GM12878 (cell line): Measurements from ENCODE around the gene SPATA9. TPM values are rescaled to one million over a fixed set of nuclear protein-coding genes. Genes with fewer than 3 reads are reported as not detected.

ENCODE experiments used
- ATAC-seq: fragments of 200-7000 bp; cut with Tn5 transposase; 3 replicates; pipeline ENCODE4 v1.9.1; 2020; ENCODE audit warnings: mild to moderate bottlenecking, moderate library complexity
- BruUV-seq: library from RNA; stranded (reverse); fragments of 400-500 nt; replicated peaks from 2 replicates; lab custom pipeline; 2021; lab: Mats Ljungman, UMichigan
- CTCF ChIA-PET: fragments of 300-600 bp; sonication (Branson Sonifier 250); formaldehyde crosslinking; extraction: SDS; loops from one replicate; lab custom pipeline; 2021; ENCODE audit warnings: inconsistent platforms; lab: Yijun Ruan, JAX
- POLR2A ChIA-PET: fragments of 350-600 bp; formaldehyde crosslinking; extraction: SDS; loops from one replicate; lab custom pipeline; 2021; ENCODE audit warnings: inconsistent platforms; lab: Charles Lee
- RAD21 ChIA-PET: fragments of 300-600 bp; sonication (Branson Sonifier 250); formaldehyde crosslinking; loops from one replicate; lab custom pipeline; 2023; ENCODE audit warnings: antibody characterized with exemption; ENCODE audit not compliant: unreplicated experiment; lab: Charles Lee
- SMC1A ChIA-PET: fragments of 300-600 bp; sonication (Branson Sonifier 250); formaldehyde crosslinking; loops from one replicate; lab custom pipeline; 2023; ENCODE audit not compliant: unreplicated experiment, uncharacterized antibody; lab: Charles Lee
- DNase-seq: peaks from one replicate; pipeline ENCODE4 v3.0.0-alpha.2; 2011; ENCODE audit warnings: low read depth, low spot score
- FAIRE-seq: peaks from 3 replicates; lab custom pipeline; 2011; peaks lifted over from hg19 to GRCh38; lab: Jason Lieb, UNC
- H2AFZ ChIP-seq: 2 replicates; pipeline ENCODE4 v1.6.0; 2011; ENCODE audit warnings: low read depth, low read length, control low read depth; ENCODE audit not compliant: control insufficient read depth
- H3K27ac ChIP-seq: 2 replicates; pipeline ENCODE4 v1.5.1; 2011; ENCODE audit warnings: control low read depth; ENCODE audit not compliant: control insufficient read depth, insufficient read depth
- H3K27me3 ChIP-seq, 2 experiments: replicated peaks in 1 of 2; 2 replicates each; pipeline versions ENCODE4 v1.6.0 to v1.6.1; 2011; ENCODE audit warnings: low read length in 1 of 2; ENCODE audit not compliant: control insufficient read depth in 2 of 2, insufficient read depth in 2 of 2
- H3K36me3 ChIP-seq, 2 experiments: 2 replicates each; pipeline ENCODE4 v1.5.1; 2011; ENCODE audit warnings: low read length in 1 of 2; ENCODE audit not compliant: control insufficient read depth in 2 of 2, insufficient read depth in 2 of 2
- H3K4me1 ChIP-seq: 2 replicates; pipeline ENCODE4 v1.6.1; 2011; ENCODE audit warnings: mild to moderate bottlenecking, low read length, moderate library complexity, mixed read lengths; ENCODE audit not compliant: control insufficient read depth, insufficient read depth
- H3K4me2 ChIP-seq: 2 replicates; pipeline ENCODE4 v1.6.0; 2011; ENCODE audit warnings: control low read depth; ENCODE audit not compliant: control insufficient read depth, insufficient read depth
- H3K4me3 ChIP-seq: fragments of 200-600 bp; sonication (generic); 2 replicates; pipeline ENCODE4 v1.5.1; 2016
- H3K79me2 ChIP-seq: 2 replicates; pipeline ENCODE4 v1.6.0; 2011; ENCODE audit warnings: low read length; ENCODE audit not compliant: control insufficient read depth, insufficient read depth
- H3K9ac ChIP-seq: 2 replicates; pipeline ENCODE4 v1.8.0; 2011; ENCODE audit warnings: low read length, control low read depth, mixed read lengths; ENCODE audit not compliant: control insufficient read depth, insufficient read depth
- H3K9me3 ChIP-seq: replicated peaks from 3 replicates; pipeline ENCODE4 v1.5.1; 2011; ENCODE audit warnings: mild to moderate bottlenecking, low read length; ENCODE audit not compliant: control insufficient read depth, insufficient read depth
- H4K20me1 ChIP-seq: 2 replicates; pipeline ENCODE4 v1.6.0; 2011; ENCODE audit not compliant: control insufficient read depth, insufficient read depth
- BACH1 ChIP-seq: fragments of 450-650 bp; IDR thresholded peaks from 2 replicates; pipeline ENCODE4 v1.6.1; 2017; ENCODE audit warnings: mild to moderate bottlenecking, borderline replicate concordance
- BCLAF1 ChIP-seq: fragments of 450-650 bp; IDR thresholded peaks from 2 replicates; pipeline ENCODE4 v1.6.1; 2017; ENCODE audit warnings: antibody characterized with exemption, mild to moderate bottlenecking, moderate library complexity
- CTCF ChIP-seq, 3 experiments: IDR thresholded peaks in 2 of 3; conservative IDR thresholded peaks in 1 of 3; 2 replicates each; pipeline ENCODE4 v1.5.1; 2011; ENCODE audit warnings: low read depth in 3 of 3, low read length in 3 of 3, mild to moderate bottlenecking in 3 of 3, control low read depth in 2 of 3, moderate library complexity in 2 of 3, inconsistent platforms in 1 of 3, mixed read lengths in 1 of 3; ENCODE audit not compliant: control insufficient read depth in 2 of 3, insufficient read depth in 1 of 3; ENCODE audit errors: extremely low read depth in 1 of 3
- DPF2 ChIP-seq: fragments of 450-650 bp; IDR thresholded peaks from 2 replicates; pipeline ENCODE4 v1.6.1; 2017; ENCODE audit warnings: mild to moderate bottlenecking
- EED ChIP-seq: sonication (generic); IDR thresholded peaks from 2 replicates; pipeline ENCODE4 v1.6.1; 2016; ENCODE audit warnings: antibody characterized with exemption, low read depth
- EGR1 ChIP-seq, 2 experiments: IDR thresholded peaks; 1 replicate in 1 of 2; 2 replicates in 1 of 2; pipeline ENCODE4 v1.6.1; 2011 to 2012; ENCODE audit warnings: low read depth in 2 of 2, low read length in 2 of 2, borderline replicate concordance in 1 of 2, mild to moderate bottlenecking in 1 of 2, moderate library complexity in 1 of 2
- GATAD2B ChIP-seq: fragments of 450-650 bp; conservative IDR thresholded peaks from 2 replicates; pipeline ENCODE4 v1.6.1; 2017; ENCODE audit warnings: low read depth, mild to moderate bottlenecking, moderate library complexity
- PKNOX1 ChIP-seq: fragments of 450-650 bp; IDR thresholded peaks from 2 replicates; pipeline ENCODE4 v1.6.1; 2016; ENCODE audit warnings: mild to moderate bottlenecking
- USF1 ChIP-seq: IDR thresholded peaks from 2 replicates; pipeline ENCODE4 v1.6.1; 2011; ENCODE audit warnings: borderline replicate concordance, low read depth, mild to moderate bottlenecking, moderate library complexity, mixed read lengths, low read length; ENCODE audit not compliant: insufficient read depth; ENCODE audit errors: extremely low read length
- ZBTB33 ChIP-seq: fragments of 450-650 bp; IDR thresholded peaks from 2 replicates; pipeline ENCODE4 v1.6.1; 2017; ENCODE audit warnings: mild to moderate bottlenecking
- ZNF622 ChIP-seq: fragments of 450-650 bp; IDR thresholded peaks from 2 replicates; pipeline ENCODE4 v1.6.1; 2017; ENCODE audit warnings: mild to moderate bottlenecking, inconsistent platforms
- WGBS: methylation state at CpG from one replicate; pipeline ENCODE4 v1.1.6; 2016; ENCODE audit warnings: low lambda C conversion rate; ENCODE audit not compliant: insufficient replicate concordance, insufficient coverage; ENCODE audit errors: missing lambda C conversion rate; 5-methylcytosine and 5-hydroxymethylcytosine counted together
- in situ Hi-C: fragments of 300-500 bp; cut with MboI; formaldehyde crosslinking; loops from 9 replicates; pipeline ENCODE4 v1.14.3; 2018; ENCODE audit warnings: mixed read lengths
- intact Hi-C: fragments of 100-400 bp; cut with micrococcal nuclease; formaldehyde crosslinking; loops from one replicate; pipeline ENCODE4 v1.14.2; 2022; ENCODE audit not compliant: unreplicated experiment
- polyA plus RNA-seq, 11 experiments: library from polyadenylated mRNA; depleted of rRNA in 4 of 11; unstranded in 6 of 11; stranded (reverse) in 5 of 11; fragments of >200 nt; fragmentation: Nextera tagmentation in 4 of 11; fragmentation: Illumina TruSeq in 1 of 11; extraction: Ambion mirVana in 4 of 11; extraction: Trizol in 1 of 11; gene quantifications; 1 replicate in 1 of 11; 2 replicates in 10 of 11; pipeline versions ENCODE4 v1.2.1 to v1.2.3, GENCODE V29; 2011 to 2016; ENCODE audit warnings: inconsistent platforms in 2 of 11, missing spikeins in 2 of 11, low read depth in 1 of 11
- total RNA-seq, 4 experiments: library from RNA; depleted of rRNA in 3 of 4; stranded (reverse); fragments of >200 nt in 3 of 4; fragmentation: Illumina TruSeq in 1 of 4; extraction: Trizol in 1 of 4; gene quantifications; 2 replicates each; pipeline versions ENCODE4 v1.2.1 to v1.2.3, GENCODE V29; 2013 to 2021

The SPATA9 gene
- total and polyA plus RNA-seq, 10 of the 15 experiments (the other 5 are each of a cell fraction or from before 2014, with no cell fraction given) = 0.11 to 0.49 (median 0.16) TPM; not detected in 1

- peak; percentile 53 for ATAC-seq
- peak; percentile 56 for TF ChIP-seq EED
- TF ChIP-seq ZBTB33 = no peak
- TF ChIP-seq DPF2 = peak; percentile 91
- TF ChIP-seq BACH1 = peak; percentile 57; the same call in 1 of the 2 replicates
- no peak for TF ChIP-seq PKNOX1
- TF ChIP-seq EGR1 (IDR thresholded peaks at IDR 0.05; ENCODE audit: borderline replicate concordance in 1 of 2, low read depth in 2 of 2, low read length in 2 of 2) = peak in 1 of 2 experiments; percentile 87; a peak in 2 of 3 replicates
- TF ChIP-seq ZNF622 = no peak
- 0 out of 2 replicates have a peak, but pooled peaks have one; percentile 57 for TF ChIP-seq BCLAF1
- peak; percentile 36 for TF ChIP-seq USF1
- TF ChIP-seq CTCF (IDR thresholded peaks at IDR 0.05 in 2 of 3, conservative IDR thresholded peaks at IDR 0.05 in 1 of 3; ENCODE audit: control insufficient read depth in 2 of 3, extremely low read depth in 1 of 3, insufficient read depth in 1 of 3, low read depth in 3 of 3, low read length in 3 of 3) = peak in 2 of 3 experiments; percentile 4 to 22; a peak in 3 of 6 replicates
- TF ChIP-seq GATAD2B = peak; percentile 80
Measured at GRCh38 chr5:95730730-95731570, 48.2 kb upstream of the SPATA9 start, which contains the start of gene RHOBTB3. TSS of gene RHOBTB3 (plus strand) at chr5:95731336. CDS start at chr5:95731683, 347 bp downstream.

More at GRCh38 chr5:95730730-95731570, 48.2 kb upstream of the SPATA9 start, which contains the start of gene RHOBTB3:
- H3K36me3 ChIP-seq = no peaks in the 10 kb centered on the region
- intact Hi-C loops = loop anchor here (5.0 to 10.0 kb wide), 3 partner anchors 91 to 176 kb away; partner anchors contain the start of genes ARSK, GLRX and SKIC3
- ChIA-PET RAD21 (interaction anchor here (0.9 to 5.1 kb wide), 22 partner anchors 8 to 231 kb away, joined by 3 to 25 read pairs (median 6); partner anchors contain the start of genes GLRX and RFESD), SMC1A (interaction anchor here (0.8 to 6.6 kb wide), 23 partner anchors 11 to 709 kb away, joined by 3 to 46 read pairs (median 4); partner anchors contain the start of genes GLRX and RFESD), CTCF (interaction anchor here (0.7 to 5.2 kb wide), 19 partner anchors 7 to 174 kb away, joined by 3 to 22 read pairs (median 6); partner anchors contain the start of gene RFESD), POLR2A (interaction anchor here (0.9 to 2.8 kb wide), 15 partner anchors 8 to 243 kb away, joined by 3 to 12 read pairs (median 4); partner anchors contain the start of gene RFESD)
- in situ Hi-C loops = no loop called here
- no TSS peak for BruUV-seq
- under 1% methylated on average over 49 of the region's 78 CpGs for WGBS
- H3K79me2 ChIP-seq = peaks cover 39% of the 10 kb centered on the region
- DNase-seq = no peak
- H3K4me2 ChIP-seq = peak within 1 kb of the TSS; percentile 90
- peak within 1 kb of the TSS; percentile 78 for H3K4me3 ChIP-seq
- H3K4me1 ChIP-seq = peaks cover 21% of the 10 kb centered on the region
- H3K27me3 ChIP-seq = no peaks in the 10 kb centered on the region
- no peaks in the 10 kb centered on the region for H4K20me1 ChIP-seq
- H2AFZ ChIP-seq = peak within 1 kb of the TSS; percentile 89
- H3K9ac ChIP-seq = peak within 1 kb of the TSS; percentile 87
- H3K9me3 ChIP-seq = no peaks in the 10 kb centered on the region
- peak within 1 kb of the TSS; percentile 70 for H3K27ac ChIP-seq
- peak; percentile 82 for FAIRE-seq
